Endodermal cell (in vitro differentiated cells): Measurements from ENCODE around the gene VPS33B. TPM values are rescaled to one million over a fixed set of nuclear protein-coding genes. Genes with fewer than 3 reads are reported as not detected.

ENCODE experiments used
- DNase-seq: peaks from one replicate; pipeline ENCODE4 v3.0.0-alpha.2; 2017
- H3K27ac ChIP-seq: 2 replicates; pipeline ENCODE4 v1.5.1; 2013; ENCODE audit warnings: mild to moderate bottlenecking, low read depth, low read length, moderate library complexity
- H3K27me3 ChIP-seq: 2 replicates; pipeline ENCODE4 v1.6.1; 2013; ENCODE audit warnings: mild to moderate bottlenecking, low read length, moderate library complexity; ENCODE audit not compliant: insufficient read depth, control insufficient read depth, poor library complexity, severe bottlenecking
- H3K36me3 ChIP-seq: 2 replicates; pipeline ENCODE4 v1.7.0; 2013; ENCODE audit warnings: mild to moderate bottlenecking, low read length, moderate library complexity; ENCODE audit not compliant: control insufficient read depth, insufficient read depth
- H3K4me1 ChIP-seq: one replicate; pipeline ENCODE4 v1.7.0; 2013; ENCODE audit warnings: low read length; ENCODE audit not compliant: control insufficient read depth, insufficient read depth
- H3K4me3 ChIP-seq: 2 replicates; pipeline ENCODE4 v1.5.1; 2013; ENCODE audit warnings: mild to moderate bottlenecking, low read length, moderate library complexity
- H3K9ac ChIP-seq: 2 replicates; pipeline ENCODE4 v1.6.1; 2013; ENCODE audit warnings: mild to moderate bottlenecking, low read length, moderate library complexity; ENCODE audit not compliant: poor library complexity, severe bottlenecking; ENCODE audit errors: extremely low read depth
- H3K9me3 ChIP-seq: 2 replicates; pipeline ENCODE4 v1.6.1; 2013; ENCODE audit warnings: mild to moderate bottlenecking, low read length, moderate library complexity; ENCODE audit not compliant: control insufficient read depth
- H3K27ac Mint-ChIP-seq: 2 replicates; pipeline ENCODE4 v1.8.0; 2020; ENCODE audit warnings: mixed read lengths
- H3K27me3 Mint-ChIP-seq: 2 replicates; pipeline ENCODE4 v1.8.0; 2021; ENCODE audit warnings: mild to moderate bottlenecking, mixed read lengths; ENCODE audit not compliant: insufficient read depth
- H3K36me3 Mint-ChIP-seq: 2 replicates; pipeline ENCODE4 v1.8.0; 2020; ENCODE audit warnings: low read depth, mixed read lengths
- H3K4me1 Mint-ChIP-seq: 2 replicates; pipeline ENCODE4 v1.8.0; 2020; ENCODE audit warnings: mixed read lengths
- H3K4me3 Mint-ChIP-seq: 2 replicates; pipeline ENCODE4 v1.8.0; 2020; ENCODE audit warnings: mild to moderate bottlenecking, moderate library complexity, mixed read lengths
- H3K9me3 Mint-ChIP-seq: 2 replicates; pipeline ENCODE4 v1.8.0; 2020; ENCODE audit warnings: mild to moderate bottlenecking, mixed read lengths
- WGBS, 2 experiments: methylation state at CpG; one replicate each; pipeline versions ENCODE4 v1.1.5 to v1.1.7; 2013; ENCODE audit warnings: missing lambda C conversion rate in 2 of 2, mixed read lengths in 1 of 2; ENCODE audit not compliant: insufficient coverage in 1 of 2, insufficient read length in 1 of 2; 5-methylcytosine and 5-hydroxymethylcytosine counted together
- total RNA-seq, 2 donors: library from RNA; stranded (reverse); fragmentation: NEBNext Ultra II Directional in 1 of 2; extraction: Animal tissue kit (Norgen Biotek cat#: 25700) in 1 of 2; gene quantifications; 2 replicates in 1 of 2; 3 replicates in 1 of 2; pipeline ENCODE4 v1.2.1, GENCODE V29; 2021
- TF ChIP-seq, protein P1 (sequence below): fragments of 200-600 bp; sonication (generic); conservative IDR thresholded peaks from 2 replicates; pipeline ENCODE4 v1.5.0; 2021; ENCODE audit warnings: antibody characterized with exemption, mild to moderate bottlenecking

Gene VPS33B
- total RNA-seq, 2 donors from 2014 or later, result 22.4 to 25.0 TPM

DNA sequence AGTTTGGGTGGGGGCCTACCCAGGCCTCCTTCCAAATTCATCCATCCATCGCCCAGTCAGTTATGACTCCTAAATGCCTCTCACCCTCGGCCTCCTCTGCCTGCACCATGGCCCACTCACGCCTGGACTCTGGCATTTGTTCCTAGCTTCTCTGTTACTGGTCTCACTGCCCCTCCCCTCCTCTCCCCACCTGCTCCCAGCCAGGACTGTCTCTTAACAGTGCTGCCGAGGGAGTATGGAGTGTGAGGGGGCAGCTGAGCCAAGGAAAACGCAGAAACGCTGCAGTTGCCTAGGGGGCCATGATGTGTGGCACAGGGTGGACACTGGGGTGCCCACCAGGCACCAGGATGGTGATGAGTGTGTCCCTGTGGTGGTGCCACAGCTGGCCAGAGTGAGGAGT lies 64.6 kb downstream of the VPS33B start:
- peak; percentile 62 for DNase-seq
- TF ChIP-seq, protein P1, sequence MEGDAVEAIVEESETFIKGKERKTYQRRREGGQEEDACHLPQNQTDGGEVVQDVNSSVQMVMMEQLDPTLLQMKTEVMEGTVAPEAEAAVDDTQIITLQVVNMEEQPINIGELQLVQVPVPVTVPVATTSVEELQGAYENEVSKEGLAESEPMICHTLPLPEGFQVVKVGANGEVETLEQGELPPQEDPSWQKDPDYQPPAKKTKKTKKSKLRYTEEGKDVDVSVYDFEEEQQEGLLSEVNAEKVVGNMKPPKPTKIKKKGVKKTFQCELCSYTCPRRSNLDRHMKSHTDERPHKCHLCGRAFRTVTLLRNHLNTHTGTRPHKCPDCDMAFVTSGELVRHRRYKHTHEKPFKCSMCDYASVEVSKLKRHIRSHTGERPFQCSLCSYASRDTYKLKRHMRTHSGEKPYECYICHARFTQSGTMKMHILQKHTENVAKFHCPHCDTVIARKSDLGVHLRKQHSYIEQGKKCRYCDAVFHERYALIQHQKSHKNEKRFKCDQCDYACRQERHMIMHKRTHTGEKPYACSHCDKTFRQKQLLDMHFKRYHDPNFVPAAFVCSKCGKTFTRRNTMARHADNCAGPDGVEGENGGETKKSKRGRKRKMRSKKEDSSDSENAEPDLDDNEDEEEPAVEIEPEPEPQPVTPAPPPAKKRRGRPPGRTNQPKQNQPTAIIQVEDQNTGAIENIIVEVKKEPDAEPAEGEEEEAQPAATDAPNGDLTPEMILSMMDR, result no peak
- H3K27ac ChIP-seq, result no peak overlapping the region
- no peak overlapping the region for H3K4me3 ChIP-seq
- H3K9ac ChIP-seq, result no peak overlapping the region
- H3K4me1 ChIP-seq, result no peaks in the 10 kb centered on the region
- Mint-ChIP-seq H3K4me3 (peak overlapping the region; percentile 75), H3K27ac (peak overlapping the region; percentile 87), H3K9me3 (no peaks in the 10 kb centered on the region), H3K27me3 (no peaks in the 10 kb centered on the region), H3K4me1 (peaks cover 10% of the 10 kb centered on the region), H3K36me3 (peaks cover 38% of the 10 kb centered on the region)
- H3K9me3 ChIP-seq, result no peaks in the 10 kb centered on the region
- H3K36me3 ChIP-seq, result peaks cover 35% of the 10 kb centered on the region
- WGBS, 2 experiments, result 89 to 100% methylated on average over 2 to 6 of the region's 6 CpGs
- H3K27me3 ChIP-seq, result no peaks in the 10 kb centered on the region

DNA sequence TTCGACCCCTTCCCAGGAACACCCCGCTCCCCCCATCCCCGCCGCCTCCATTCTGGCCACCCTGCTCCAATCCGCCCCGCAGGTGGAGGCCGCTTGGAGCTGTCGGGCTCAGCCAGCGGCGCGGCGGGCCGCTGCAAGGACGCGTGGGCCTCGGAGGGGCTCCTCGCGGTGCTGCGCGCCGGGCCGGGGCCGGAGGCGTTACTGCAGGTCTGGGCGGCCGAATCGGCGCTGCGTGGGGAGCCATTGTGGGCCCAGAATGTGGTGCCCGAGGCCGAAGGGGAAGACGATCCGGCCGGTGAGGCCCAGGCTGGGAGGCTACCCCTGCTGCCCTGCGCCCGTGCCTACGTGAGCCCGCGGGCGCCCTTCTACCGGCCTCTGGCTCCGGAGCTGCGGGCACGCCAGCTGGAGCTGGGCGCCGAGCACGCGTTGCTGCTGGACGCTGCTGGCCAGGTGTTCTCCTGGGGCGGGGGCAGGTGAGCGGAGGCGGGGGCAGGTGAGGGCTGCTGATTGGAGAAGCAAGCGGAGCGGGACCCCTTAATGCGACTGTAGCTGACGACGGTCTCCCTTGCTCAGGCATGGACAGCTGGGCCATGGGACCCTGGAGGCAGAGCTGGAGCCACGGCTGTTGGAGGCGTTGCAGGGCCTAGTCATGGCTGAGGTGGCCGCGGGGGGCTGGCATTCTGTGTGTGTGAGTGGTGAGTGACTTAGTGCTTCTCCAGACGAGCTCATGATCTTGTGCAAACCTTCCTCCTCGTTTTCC lies 65.2 kb downstream of the VPS33B start:
- H3K4me3 ChIP-seq, result peak overlapping the region; percentile 88
- H3K27me3 ChIP-seq, result no peaks in the 10 kb centered on the region
- H3K9ac ChIP-seq, result peak overlapping the region; percentile 64
- peaks cover 35% of the 10 kb centered on the region for H3K36me3 Mint-ChIP-seq
- WGBS, 2 experiments, result 29 to 33% methylated on average over 30 to 63 of the region's 63 CpGs
- peaks cover 29% of the 10 kb centered on the region for H3K36me3 ChIP-seq
- TF ChIP-seq, protein P1, result no peak
- H3K9me3 Mint-ChIP-seq, result no peaks in the 10 kb centered on the region
- peak; percentile 81 for DNase-seq
- H3K4me1 ChIP-seq, result no peaks in the 10 kb centered on the region
- peaks cover 10% of the 10 kb centered on the region for H3K4me1 Mint-ChIP-seq
- H3K27me3 Mint-ChIP-seq, result no peaks in the 10 kb centered on the region
- H3K9me3 ChIP-seq, result no peaks in the 10 kb centered on the region
- H3K27ac Mint-ChIP-seq, result peak overlapping the region; percentile 87
- H3K4me3 Mint-ChIP-seq, result peak overlapping the region; percentile 75
- no peak overlapping the region for H3K27ac ChIP-seq

DNA sequence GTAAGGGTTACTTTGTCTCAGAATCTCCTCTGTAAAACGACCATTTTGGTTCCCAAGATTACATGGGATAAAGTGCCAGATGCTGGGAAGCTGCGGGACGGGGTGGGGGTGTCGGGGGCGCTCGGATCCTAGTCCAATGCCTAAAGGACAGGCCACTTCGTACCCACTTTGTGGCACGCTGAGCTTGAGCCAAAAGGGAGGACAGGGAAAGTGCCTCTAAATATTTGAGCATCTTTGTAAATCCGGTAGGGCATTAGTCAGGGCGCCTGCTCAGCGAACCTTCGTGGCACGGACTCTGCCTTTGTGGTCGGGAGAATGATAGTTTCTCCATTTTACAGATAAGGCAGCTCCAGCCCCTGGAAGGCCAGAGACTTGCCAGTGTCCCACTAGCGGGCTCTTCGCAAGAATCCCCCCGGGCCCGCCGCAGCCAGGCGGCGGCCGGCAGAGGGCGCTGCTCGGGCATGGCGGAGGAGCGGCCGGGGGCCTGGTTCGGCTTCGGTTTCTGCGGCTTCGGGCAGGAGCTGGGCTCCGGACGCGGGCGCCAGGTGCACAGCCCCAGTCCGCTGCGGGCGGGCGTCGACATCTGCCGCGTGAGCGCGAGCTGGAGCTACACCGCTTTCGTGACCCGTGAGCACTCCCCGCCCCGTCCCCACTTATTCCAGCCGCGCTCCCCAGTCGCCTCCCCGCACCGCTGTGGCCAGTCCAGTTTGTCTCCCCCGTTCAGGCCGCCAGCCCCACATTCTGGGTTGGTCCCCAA lies 65.9 kb downstream of the VPS33B start:
- H3K4me3 ChIP-seq, result peak overlapping the region; percentile 88
- H3K9me3 Mint-ChIP-seq, result no peaks in the 10 kb centered on the region
- H3K27ac Mint-ChIP-seq, result peak overlapping the region; percentile 69
- H3K9ac ChIP-seq, result peak overlapping the region; percentile 64
- H3K27me3 Mint-ChIP-seq, result no peaks in the 10 kb centered on the region
- H3K36me3 Mint-ChIP-seq, result peaks cover 33% of the 10 kb centered on the region
- no peaks in the 10 kb centered on the region for H3K4me1 ChIP-seq
- H3K4me1 Mint-ChIP-seq, result peaks cover 10% of the 10 kb centered on the region
- H3K9me3 ChIP-seq, result no peaks in the 10 kb centered on the region
- WGBS, 2 experiments, result 10 to 14% methylated on average over 28 to 56 of the region's 56 CpGs
- H3K27ac ChIP-seq, result no peak overlapping the region
- peak overlapping the region; percentile 75 for H3K4me3 Mint-ChIP-seq
- H3K36me3 ChIP-seq, result peaks cover 28% of the 10 kb centered on the region
- TF ChIP-seq, protein P1, result peak; percentile 99
- DNase-seq, result peak; percentile 97
- H3K27me3 ChIP-seq, result no peaks in the 10 kb centered on the region
